Thoracic aorta (tissue), 2 donors: ENCODE data around the gene ZSWIM4. TPM values are rescaled to one million over a fixed set of nuclear protein-coding genes. Genes with fewer than 3 reads are reported as not detected.

Source experiments
- ATAC-seq: fragments of 150-250 bp; one replicate; pipeline ENCODE4 v1.8.0; 2017; ENCODE audit warnings: low read depth; ENCODE audit not compliant: insufficient number of reproducible peaks, low FRiP score
- DNase-seq: peaks from one replicate; pipeline ENCODE4 v3.0.0-alpha.2; 2020; ENCODE audit warnings: low spot score
- H3K27ac ChIP-seq, 2 donors: fragments of 200-600 bp; sonication (generic); 1 replicate in 1 of 2; 2 replicates in 1 of 2; pipeline ENCODE4 v1.5.1; 2016; ENCODE audit warnings: mild to moderate bottlenecking in 2 of 2, moderate library complexity in 2 of 2
- H3K27me3 ChIP-seq: fragments of 200-600 bp; sonication (generic); replicated peaks from 2 replicates; pipeline ENCODE4 v1.6.0; 2016; ENCODE audit warnings: mild to moderate bottlenecking; ENCODE audit not compliant: insufficient read depth
- H3K36me3 ChIP-seq: fragments of 200-600 bp; sonication (generic); one replicate; pipeline ENCODE4 v1.5.1; 2016
- H3K4me1 ChIP-seq, 2 donors: fragments of 200-600 bp; sonication (generic); 1 replicate in 1 of 2; 2 replicates in 1 of 2; pipeline versions ENCODE4 v1.5.1 to v1.6.0; 2016; ENCODE audit warnings: low read depth in 2 of 2, mild to moderate bottlenecking in 1 of 2; ENCODE audit not compliant: control insufficient read depth in 1 of 2
- H3K4me3 ChIP-seq: fragments of 200-600 bp; sonication (generic); 2 replicates; pipeline ENCODE4 v1.5.1; 2016; ENCODE audit warnings: mild to moderate bottlenecking
- H3K9me3 ChIP-seq: fragments of 200-600 bp; sonication (generic); 2 replicates; pipeline ENCODE4 v1.5.1; 2016
- total RNA-seq, 2 donors: library from RNA; depleted of rRNA; stranded (reverse); fragments of >200 nt; gene quantifications; one replicate each; pipeline versions ENCODE4 v1.1.0 to v1.2.3, GENCODE V29; 2016
- TF ChIP-seq, protein P1 (sequence below): fragments of 200-600 bp; sonication (generic); IDR thresholded peaks from one replicate; pipeline ENCODE4 v1.5.1; 2019; ENCODE audit warnings: antibody characterized with exemption

The ZSWIM4 gene
- total RNA-seq, 2 donors from 2014 or later = 9.5 to 11.8 TPM

- H3K4me3 ChIP-seq = no peak overlapping the region
- no peaks in the 10 kb centered on the region for H3K27me3 ChIP-seq
- ATAC-seq = no peak
Measured at GRCh38 chr19:13873834-13874515, 78.7 kb downstream of the ZSWIM4 start.

DNA sequence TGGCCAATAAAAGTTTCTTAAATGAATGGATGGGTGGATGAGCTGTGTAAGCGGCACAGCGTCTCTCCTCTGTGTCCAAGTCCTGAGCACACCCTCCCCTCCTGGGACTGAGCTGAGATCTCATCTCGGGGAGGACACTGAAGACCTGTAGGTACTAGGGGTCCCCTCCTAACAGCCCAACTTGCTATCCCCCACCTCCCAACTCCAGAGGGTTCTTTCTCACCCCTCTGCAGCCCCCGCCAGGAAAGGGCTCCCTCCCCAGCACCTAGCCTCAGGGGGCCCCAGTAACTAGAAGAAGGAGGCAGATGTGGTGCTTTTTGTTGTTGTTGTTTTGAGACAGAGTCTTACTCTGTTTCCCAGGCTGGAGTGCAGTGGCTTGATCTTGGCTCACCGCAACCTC lies 80.6 kb downstream of the ZSWIM4 start:
- Histone ChIP-seq H3K36me3 (no peaks in the 10 kb centered on the region), H3K27me3 (no peaks in the 10 kb centered on the region), H3K4me3 (no peak overlapping the region), H3K9me3 (no peaks in the 10 kb centered on the region), H3K4me1 (peaks cover 8 to 15% of the 10 kb centered on the region in 2 donors), H3K27ac (no peak overlapping the region)
- no peak for ATAC-seq
- DNase-seq = no peak
- TF ChIP-seq, protein P1, sequence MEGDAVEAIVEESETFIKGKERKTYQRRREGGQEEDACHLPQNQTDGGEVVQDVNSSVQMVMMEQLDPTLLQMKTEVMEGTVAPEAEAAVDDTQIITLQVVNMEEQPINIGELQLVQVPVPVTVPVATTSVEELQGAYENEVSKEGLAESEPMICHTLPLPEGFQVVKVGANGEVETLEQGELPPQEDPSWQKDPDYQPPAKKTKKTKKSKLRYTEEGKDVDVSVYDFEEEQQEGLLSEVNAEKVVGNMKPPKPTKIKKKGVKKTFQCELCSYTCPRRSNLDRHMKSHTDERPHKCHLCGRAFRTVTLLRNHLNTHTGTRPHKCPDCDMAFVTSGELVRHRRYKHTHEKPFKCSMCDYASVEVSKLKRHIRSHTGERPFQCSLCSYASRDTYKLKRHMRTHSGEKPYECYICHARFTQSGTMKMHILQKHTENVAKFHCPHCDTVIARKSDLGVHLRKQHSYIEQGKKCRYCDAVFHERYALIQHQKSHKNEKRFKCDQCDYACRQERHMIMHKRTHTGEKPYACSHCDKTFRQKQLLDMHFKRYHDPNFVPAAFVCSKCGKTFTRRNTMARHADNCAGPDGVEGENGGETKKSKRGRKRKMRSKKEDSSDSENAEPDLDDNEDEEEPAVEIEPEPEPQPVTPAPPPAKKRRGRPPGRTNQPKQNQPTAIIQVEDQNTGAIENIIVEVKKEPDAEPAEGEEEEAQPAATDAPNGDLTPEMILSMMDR = no peak

More at GRCh38 chr19:13873834-13874515, 78.7 kb downstream of the ZSWIM4 start:
- Histone ChIP-seq H3K36me3 (no peaks in the 10 kb centered on the region), H3K4me1 (no peaks in the 10 kb centered on the region), H3K27ac (no peak overlapping the region), H3K9me3 (no peaks in the 10 kb centered on the region)
- no peak for DNase-seq
- TF ChIP-seq, protein P1 = no peak

DNA sequence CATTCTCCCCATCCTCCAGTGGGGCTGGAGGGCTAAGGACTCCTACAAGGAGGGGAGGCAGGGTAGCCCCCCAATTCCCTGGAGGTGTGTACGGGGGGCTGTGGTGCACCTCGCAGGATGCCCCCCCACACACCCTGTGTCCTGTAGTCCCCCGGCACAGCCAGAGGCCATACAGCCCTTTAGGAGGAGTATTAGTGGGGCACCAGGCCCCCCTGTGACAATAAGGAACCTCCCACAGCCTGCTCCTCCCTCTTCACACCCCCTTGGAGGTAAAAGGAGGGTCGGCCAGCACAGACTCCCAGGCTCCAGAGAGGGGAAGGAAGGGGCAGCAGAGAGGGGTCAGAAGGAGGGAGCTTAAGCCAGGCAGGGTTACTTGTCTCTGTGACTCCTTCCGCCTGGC lies 81.6 kb downstream of the ZSWIM4 start, which contains the start of gene NANOS3:
Gene NANOS3, plus strand, starts transcription at position 301 of the 400 bp plus-strand sequence. CDS start 115 bp downstream, outside the sequence.
- Histone ChIP-seq H3K27me3 (no peaks in the 10 kb centered on the region), H3K4me1 (peaks cover 8 to 18% of the 10 kb centered on the region in 2 donors), H3K27ac (no peak within 1 kb of the TSS), H3K9me3 (no peaks in the 10 kb centered on the region), H3K4me3 (no peak within 1 kb of the TSS), H3K36me3 (no peaks in the 10 kb centered on the region)
- TF ChIP-seq, protein P1 = no peak
- ATAC-seq = no peak
- DNase-seq = no peak

DNA sequence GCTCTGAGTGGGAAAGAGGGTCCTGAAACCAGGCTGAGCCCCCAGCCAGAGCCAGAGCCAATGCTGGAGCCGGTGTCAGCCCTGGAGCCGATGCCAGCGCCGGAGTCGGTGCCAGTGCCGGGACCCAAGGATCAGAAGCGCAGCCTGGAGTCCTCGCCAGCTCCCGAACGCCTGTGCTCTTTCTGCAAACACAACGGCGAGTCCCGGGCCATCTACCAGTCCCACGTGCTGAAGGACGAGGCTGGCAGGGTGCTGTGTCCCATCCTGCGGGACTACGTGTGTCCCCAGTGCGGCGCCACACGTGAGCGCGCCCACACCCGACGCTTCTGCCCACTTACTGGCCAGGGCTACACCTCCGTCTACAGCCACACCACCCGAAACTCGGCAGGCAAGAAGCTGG lies 82.1 kb downstream of the ZSWIM4 start:
- Histone ChIP-seq H3K36me3 (no peaks in the 10 kb centered on the region), H3K4me1 (peaks cover 8 to 18% of the 10 kb centered on the region in 2 donors), H3K9me3 (no peaks in the 10 kb centered on the region), H3K27me3 (no peaks in the 10 kb centered on the region), H3K4me3 (no peak overlapping the region), H3K27ac (no peak overlapping the region)
- TF ChIP-seq, protein P1 = no peak
- ATAC-seq (no peak), DNase-seq (no peak)

DNA sequence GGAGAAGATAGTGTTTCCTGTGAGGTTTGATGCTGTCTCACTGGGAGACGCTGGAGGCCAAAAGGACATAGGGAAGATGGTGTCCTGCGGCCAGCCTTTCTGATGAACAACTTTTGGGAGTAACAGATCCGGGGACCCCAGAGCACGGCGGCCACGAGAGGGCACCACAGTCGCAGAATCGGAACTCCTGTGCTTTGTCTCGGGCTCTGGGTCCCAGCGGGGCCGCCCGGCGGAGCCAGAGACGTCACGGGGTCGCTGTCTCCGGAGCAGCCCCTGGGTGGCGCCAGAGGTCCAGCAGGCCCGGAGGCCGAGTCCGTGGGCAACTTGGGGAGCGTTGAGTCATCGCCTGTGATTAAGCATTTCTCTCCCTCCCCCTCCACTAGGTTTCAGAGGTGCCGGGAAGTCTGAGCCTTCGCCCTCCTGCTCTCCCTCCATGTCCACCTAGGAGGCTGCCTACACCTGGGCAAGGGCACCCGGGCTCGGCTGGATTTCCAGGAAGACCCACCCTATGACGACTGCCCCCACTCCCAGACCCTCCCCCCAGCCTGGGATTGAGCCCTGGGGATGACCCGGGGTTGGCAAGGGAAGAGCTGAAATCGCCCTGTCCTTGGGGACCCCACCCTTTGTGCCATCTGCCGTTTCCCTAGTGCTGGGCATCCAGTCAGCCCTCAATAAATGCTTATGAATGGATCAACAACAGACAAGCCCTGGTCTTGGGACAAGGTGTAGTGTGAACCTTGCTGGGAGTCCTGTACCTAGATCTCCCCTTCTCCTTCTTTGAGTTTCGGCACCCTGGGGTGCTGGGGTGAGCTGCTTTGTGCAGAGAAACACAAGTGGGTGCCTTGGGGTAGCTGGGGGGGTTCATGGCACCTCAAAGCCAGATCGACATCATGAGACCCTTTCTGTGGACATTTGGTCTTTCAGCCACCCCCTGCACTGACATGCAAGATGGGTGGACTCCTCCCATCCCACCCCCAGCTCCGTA lies 85.1 kb downstream of the ZSWIM4 start:
- peak; percentile 93 for ATAC-seq
- peak overlapping the region; percentile 71 for H3K4me3 ChIP-seq

More for the DNA sequence above, 85.1 kb downstream of the ZSWIM4 start:
- DNase-seq = peak; percentile 89
- no peaks in the 10 kb centered on the region for H3K27me3 ChIP-seq
- H3K36me3 ChIP-seq = no peaks in the 10 kb centered on the region
- H3K4me1 ChIP-seq = peaks cover 8 to 18% of the 10 kb centered on the region in 2 donors
- H3K9me3 ChIP-seq = no peaks in the 10 kb centered on the region
- H3K27ac ChIP-seq = peak overlapping the region; percentile 83 to 89
- TF ChIP-seq, protein P1 = peak; percentile 94
